ENCODE measurements around the gene CEP97.

- TF ChIP-seq, protein P1, sequence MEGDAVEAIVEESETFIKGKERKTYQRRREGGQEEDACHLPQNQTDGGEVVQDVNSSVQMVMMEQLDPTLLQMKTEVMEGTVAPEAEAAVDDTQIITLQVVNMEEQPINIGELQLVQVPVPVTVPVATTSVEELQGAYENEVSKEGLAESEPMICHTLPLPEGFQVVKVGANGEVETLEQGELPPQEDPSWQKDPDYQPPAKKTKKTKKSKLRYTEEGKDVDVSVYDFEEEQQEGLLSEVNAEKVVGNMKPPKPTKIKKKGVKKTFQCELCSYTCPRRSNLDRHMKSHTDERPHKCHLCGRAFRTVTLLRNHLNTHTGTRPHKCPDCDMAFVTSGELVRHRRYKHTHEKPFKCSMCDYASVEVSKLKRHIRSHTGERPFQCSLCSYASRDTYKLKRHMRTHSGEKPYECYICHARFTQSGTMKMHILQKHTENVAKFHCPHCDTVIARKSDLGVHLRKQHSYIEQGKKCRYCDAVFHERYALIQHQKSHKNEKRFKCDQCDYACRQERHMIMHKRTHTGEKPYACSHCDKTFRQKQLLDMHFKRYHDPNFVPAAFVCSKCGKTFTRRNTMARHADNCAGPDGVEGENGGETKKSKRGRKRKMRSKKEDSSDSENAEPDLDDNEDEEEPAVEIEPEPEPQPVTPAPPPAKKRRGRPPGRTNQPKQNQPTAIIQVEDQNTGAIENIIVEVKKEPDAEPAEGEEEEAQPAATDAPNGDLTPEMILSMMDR (IDR thresholded peaks at IDR 0.05; ENCODE audit: low read depth, low read length) = no peak
- no peak for TF ChIP-seq EZH2phosphoT487 (IDR thresholded peaks at IDR 0.05; ENCODE audit: low read depth)
Measured at GRCh38 chr3:101810022-101810418, 85.6 kb downstream of the CEP97 start.

Measured in OCI-LY3 (cell line).